Ectodermal cell (in vitro differentiated cells): ENCODE results near the gene TDRD3.
A peak's percentile ranks its signal among the peaks of the same experiment; 100 is the strongest.

ENCODE experiments used
- H3K27ac ChIP-seq: 2 replicates; pipeline ENCODE4 v1.7.0; 2013; ENCODE audit warnings: mild to moderate bottlenecking, low read depth, low read length; ENCODE audit not compliant: insufficient read depth, poor library complexity, severe bottlenecking
- H3K27me3 ChIP-seq: 2 replicates; pipeline ENCODE4 v1.7.0; 2013; ENCODE audit warnings: mild to moderate bottlenecking, low read length; ENCODE audit not compliant: insufficient read depth, control insufficient read depth, poor library complexity, severe bottlenecking
- H3K36me3 ChIP-seq: one replicate; pipeline ENCODE4 v1.7.0; 2013; ENCODE audit warnings: low read length; ENCODE audit not compliant: control insufficient read depth, insufficient read depth
- H3K4me1 ChIP-seq: one replicate; pipeline ENCODE4 v1.7.0; 2013; ENCODE audit warnings: low read length; ENCODE audit not compliant: control insufficient read depth, insufficient read depth
- H3K4me3 ChIP-seq: 2 replicates; pipeline ENCODE4 v1.7.0; 2013; ENCODE audit warnings: low read depth, low read length, control low read depth; ENCODE audit not compliant: insufficient read depth
- H3K9me3 ChIP-seq: 2 replicates; pipeline ENCODE4 v1.7.0; 2013; ENCODE audit warnings: mild to moderate bottlenecking, low read length, moderate library complexity; ENCODE audit not compliant: control insufficient read depth
- WGBS, 2 experiments: methylation state at CpG; one replicate each; pipeline ENCODE4 v1.1.7; 2013; ENCODE audit warnings: missing lambda C conversion rate in 2 of 2; 5-methylcytosine and 5-hydroxymethylcytosine counted together

TDRD3 gene

DNA sequence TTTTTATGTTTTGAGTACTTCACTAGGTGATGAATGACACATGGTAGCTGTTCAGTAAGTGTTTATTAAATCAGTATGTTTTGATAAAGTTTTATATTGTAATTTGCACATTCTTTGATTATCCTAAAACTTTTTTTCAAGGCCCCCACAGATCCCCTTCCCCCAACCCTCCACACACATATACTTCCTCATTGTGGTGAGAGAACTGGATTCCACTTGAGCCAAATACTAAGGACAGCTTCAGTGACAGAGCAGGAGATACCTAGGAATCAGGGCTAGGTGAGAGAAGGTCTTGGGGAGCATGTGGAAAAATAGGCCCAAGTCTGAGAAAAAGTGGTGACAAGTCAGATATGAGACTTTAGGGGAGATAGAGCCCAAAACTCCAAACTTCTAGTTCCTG is 174.6 kb downstream of the TDRD3 start:
- no peaks in the 10 kb centered on the region for H3K27me3 ChIP-seq
- peaks cover 6% of the 10 kb centered on the region for H3K4me1 ChIP-seq
- no peak overlapping the region for H3K4me3 ChIP-seq
- H3K9me3 ChIP-seq: no peaks in the 10 kb centered on the region
- H3K27ac ChIP-seq: no peak overlapping the region
- H3K36me3 ChIP-seq: no peaks in the 10 kb centered on the region

DNA sequence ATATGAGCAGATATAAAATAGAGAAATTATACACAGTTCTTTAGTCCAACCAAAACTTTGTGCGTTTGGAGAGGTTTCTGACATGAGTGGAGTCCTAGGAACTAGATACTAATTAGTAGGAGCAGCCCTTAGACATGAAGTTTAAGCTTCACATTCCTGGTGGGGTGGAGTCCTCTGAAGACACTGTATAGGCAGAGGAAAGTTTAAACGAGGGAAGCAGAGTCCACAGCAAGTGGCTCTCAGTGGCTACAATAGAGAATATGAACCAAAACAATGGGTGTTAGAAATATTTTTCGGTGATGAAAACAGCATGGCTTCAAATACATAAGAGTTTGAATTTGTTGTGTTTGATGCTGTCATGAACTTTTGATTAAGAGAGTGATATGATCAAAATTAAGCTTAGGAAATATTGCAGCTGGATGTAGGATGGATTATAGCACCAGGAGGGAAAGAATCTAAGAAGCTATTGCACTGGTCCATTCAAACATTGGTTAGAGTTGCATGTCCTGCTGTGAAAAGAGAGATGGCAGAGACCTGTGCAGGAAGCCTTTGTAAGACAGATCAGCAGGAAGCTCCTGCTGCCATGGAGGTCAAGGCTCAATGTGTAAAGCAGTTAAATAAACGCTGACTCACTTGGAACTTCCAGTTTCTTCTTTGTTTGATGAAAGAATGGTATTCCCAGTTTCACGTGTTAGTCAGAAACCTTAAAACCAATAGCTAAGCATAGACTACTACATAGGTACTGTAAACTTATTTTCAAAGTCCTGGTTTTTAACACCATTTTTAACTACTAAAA is 175.2 kb downstream of the TDRD3 start:
- Histone ChIP-seq H3K27me3 (no peaks in the 10 kb centered on the region), H3K4me3 (no peak overlapping the region), H3K9me3 (no peaks in the 10 kb centered on the region), H3K36me3 (no peaks in the 10 kb centered on the region), H3K27ac (no peak overlapping the region), H3K4me1 (peaks cover 6% of the 10 kb centered on the region)
- WGBS, 2 experiments: 44 to 46% methylated on average over 5 of the region's 5 CpGs

DNA sequence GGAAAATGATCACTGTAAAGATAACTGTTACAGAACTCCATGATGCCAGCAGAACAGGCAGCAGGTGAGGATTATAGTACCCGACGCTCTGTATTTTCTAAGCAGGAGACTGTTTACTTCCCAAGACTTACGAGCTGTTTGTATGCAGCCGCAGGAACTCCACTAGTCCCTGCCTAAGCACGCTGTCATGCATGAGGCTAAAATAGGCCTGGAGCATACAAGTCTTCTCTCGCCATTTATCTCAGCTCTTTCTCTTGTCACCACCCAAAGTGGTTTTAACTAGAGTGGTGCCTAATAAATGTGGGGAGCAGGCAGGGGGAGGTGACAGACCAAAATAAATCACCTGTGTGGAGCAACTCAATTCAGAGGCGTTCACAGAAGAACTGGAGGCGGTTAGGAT is 175.8 kb downstream of the TDRD3 start:
- Histone ChIP-seq H3K9me3 (no peaks in the 10 kb centered on the region), H3K4me1 (peaks cover 6% of the 10 kb centered on the region), H3K36me3 (no peaks in the 10 kb centered on the region), H3K4me3 (no peak overlapping the region), H3K27me3 (no peaks in the 10 kb centered on the region), H3K27ac (no peak overlapping the region)
- WGBS, 2 experiments: 44 to 48% methylated on average over 7 to 8 of the region's 8 CpGs

DNA sequence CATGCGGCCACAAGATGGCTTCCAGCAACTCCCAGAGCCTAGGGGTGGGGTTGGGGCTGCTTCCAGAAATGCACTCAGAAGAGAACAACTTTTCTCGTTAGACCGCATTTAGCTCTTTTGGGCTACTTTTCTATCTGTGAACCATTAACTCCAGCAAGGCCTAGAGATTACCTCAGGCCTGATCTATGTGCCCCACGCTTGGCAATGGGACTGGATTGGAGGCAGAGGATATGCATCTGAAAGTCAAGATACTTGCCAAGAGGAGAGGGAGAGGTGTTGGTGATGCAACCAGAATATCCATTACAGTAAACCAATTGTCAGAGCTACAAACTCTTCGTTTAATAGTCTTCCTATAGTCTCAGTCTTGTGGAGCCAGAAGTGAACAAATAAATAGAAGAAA is 177.7 kb downstream of the TDRD3 start:
- peaks cover 6% of the 10 kb centered on the region for H3K4me1 ChIP-seq
- no peaks in the 10 kb centered on the region for H3K36me3 ChIP-seq
- no peak overlapping the region for H3K27ac ChIP-seq
- H3K9me3 ChIP-seq: no peaks in the 10 kb centered on the region
- H3K4me3 ChIP-seq: no peak overlapping the region
- no peaks in the 10 kb centered on the region for H3K27me3 ChIP-seq
- WGBS, 2 experiments: 95 to 98% methylated on average over 5 of the region's 5 CpGs

DNA sequence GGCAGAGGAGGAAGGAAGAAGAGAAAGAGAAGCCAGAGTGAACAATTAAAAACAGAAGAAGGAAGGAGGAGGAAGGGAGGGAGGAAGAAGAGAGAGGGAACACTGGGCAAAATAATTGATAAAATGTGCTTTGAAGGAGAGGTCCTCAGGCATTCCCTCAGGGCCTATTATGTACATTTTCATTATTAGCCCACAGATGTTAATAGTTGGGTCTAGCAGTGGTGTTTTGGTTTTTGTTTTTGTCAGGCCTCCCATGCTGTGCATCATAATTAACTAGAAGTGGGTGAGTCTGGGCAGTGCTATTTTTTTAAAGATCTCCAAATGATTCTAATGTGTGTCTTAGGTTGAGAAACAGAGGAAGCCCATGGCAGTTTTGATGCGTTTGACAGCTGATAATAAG is 178.1 kb downstream of the TDRD3 start:
- Histone ChIP-seq H3K27ac (no peak overlapping the region), H3K27me3 (no peaks in the 10 kb centered on the region), H3K4me3 (no peak overlapping the region), H3K36me3 (no peaks in the 10 kb centered on the region), H3K4me1 (peaks cover 6% of the 10 kb centered on the region), H3K9me3 (no peaks in the 10 kb centered on the region)
- WGBS, 2 experiments: 95 to 98% methylated on average over 1 of the region's 1 CpG

DNA sequence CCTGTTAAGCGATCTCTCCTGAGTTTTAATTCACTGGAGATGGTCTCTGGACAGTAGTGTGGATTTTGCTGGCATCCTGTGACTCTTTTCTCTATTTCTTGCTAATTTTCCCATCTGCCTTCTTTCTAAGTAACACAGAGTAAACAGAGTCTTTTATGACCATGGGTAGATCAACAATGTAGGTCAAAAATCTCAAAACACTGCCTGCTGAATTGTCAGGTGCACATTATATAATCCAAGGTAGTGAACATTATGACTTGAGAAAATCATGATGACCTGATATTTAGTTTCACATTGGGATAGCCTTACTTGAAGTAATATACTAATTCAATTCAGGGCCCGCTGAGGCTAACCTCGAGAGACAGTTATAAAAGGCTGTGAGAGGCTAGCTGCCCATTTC is 180.7 kb downstream of the TDRD3 start:
- no peaks in the 10 kb centered on the region for H3K9me3 ChIP-seq
- H3K27ac ChIP-seq: no peak overlapping the region
- no peaks in the 10 kb centered on the region for H3K4me1 ChIP-seq
- no peaks in the 10 kb centered on the region for H3K36me3 ChIP-seq
- H3K4me3 ChIP-seq: no peak overlapping the region
- WGBS, 2 experiments: 95 to 100% methylated on average over 3 of the region's 3 CpGs
- H3K27me3 ChIP-seq: no peaks in the 10 kb centered on the region

DNA sequence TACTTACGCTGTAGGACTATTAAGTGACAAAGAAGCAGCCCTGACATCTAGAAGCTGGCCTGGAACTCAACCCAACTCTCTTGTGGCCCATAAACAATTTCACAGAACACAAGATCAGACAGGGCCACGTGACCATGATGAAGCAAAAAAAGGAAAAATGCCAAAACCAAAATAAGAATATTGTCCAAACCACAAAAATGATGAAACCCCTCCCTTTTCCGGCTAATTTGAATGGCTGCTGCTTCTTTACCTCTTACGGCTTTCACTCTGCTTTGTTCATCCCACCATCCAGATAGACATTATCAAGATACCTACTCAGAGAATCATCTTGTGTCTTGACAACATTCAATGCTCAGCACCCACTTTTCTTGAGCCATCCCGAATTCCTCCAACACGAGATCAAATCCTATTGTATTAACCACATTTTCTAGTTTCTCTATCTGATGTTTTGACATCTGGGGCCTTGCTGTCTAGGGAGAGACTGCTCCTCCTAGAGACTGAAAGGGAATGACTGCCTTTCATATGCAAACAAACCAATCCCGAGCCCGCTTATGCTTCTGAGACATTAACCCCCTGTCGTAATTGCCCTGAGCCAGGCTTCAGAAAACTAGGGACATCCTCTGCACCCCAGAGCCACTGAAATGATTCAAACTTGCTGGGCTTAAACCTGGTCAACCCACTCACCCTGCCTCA is 186.3 kb downstream of the TDRD3 start:
- Histone ChIP-seq H3K4me3 (no peak overlapping the region), H3K9me3 (no peaks in the 10 kb centered on the region), H3K27ac (no peak overlapping the region), H3K27me3 (no peaks in the 10 kb centered on the region), H3K4me1 (no peaks in the 10 kb centered on the region), H3K36me3 (no peaks in the 10 kb centered on the region)
- 44 to 47% methylated on average over 9 of the region's 9 CpGs for WGBS, 2 experiments

DNA sequence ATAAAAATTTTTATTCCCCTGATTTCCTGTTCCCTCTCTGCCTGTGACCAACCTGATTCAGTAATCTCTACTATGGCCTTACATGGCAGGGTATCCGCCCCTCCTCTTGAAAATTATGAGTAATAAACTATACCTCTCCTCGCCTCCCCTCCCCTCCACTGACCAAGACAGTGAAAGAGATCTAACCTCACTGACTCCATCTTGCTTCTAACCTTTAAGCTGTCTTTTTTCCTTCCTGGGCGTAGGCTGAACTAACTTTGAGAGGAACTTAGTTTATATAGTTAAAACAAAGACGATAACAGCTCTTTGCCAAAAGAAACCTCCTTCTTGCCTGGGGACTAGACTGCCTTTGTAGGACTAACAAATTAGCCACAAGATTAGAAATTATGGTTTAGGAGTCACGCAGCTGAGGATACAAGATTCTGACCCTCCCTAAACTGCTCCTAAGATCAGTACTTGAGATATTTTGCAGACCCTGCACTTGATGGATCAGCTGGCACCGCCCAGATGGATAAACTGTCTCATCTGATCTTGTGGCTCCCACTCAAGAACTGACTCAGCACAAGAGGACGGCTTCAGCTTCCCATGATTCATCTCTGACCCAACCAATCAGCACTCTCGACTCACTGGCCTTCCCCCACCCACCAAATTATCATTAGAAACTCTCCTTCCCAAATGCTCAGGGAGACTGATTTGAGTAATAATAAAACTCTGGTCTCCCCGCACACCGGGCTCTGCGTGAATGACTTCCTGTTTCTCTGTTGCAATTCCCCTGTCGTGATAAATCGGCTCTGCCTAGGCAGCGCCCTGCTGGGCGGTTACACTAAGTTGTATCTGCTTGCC is 187.1 kb downstream of the TDRD3 start:
- H3K27me3 ChIP-seq: no peaks in the 10 kb centered on the region
- no peak overlapping the region for H3K4me3 ChIP-seq
- no peaks in the 10 kb centered on the region for H3K4me1 ChIP-seq
- H3K27ac ChIP-seq: no peak overlapping the region
- 53 to 54% methylated on average over 13 to 15 of the region's 15 CpGs for WGBS, 2 experiments
- no peaks in the 10 kb centered on the region for H3K9me3 ChIP-seq
- H3K36me3 ChIP-seq: no peaks in the 10 kb centered on the region

DNA sequence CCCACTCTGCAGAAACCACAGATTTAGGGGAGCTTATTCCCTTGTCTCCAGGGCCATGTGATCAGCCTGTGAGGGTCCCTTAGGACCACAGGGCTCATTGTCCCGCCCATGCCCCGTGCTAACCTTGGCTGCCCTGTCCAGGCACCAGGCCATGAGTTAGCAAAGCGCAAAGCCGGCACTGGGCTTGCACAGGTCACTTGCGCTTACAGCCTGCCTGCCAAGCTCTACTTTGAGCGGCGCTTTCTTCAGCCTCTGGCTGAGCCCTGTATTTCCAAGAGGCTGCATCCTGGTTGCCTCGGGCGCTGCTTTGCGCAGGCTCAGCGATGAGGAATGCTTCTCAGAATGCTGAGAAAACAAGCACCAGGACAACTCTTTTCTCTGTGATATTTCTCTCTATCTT is 188.0 kb downstream of the TDRD3 start:
- Histone ChIP-seq H3K27ac (peak overlapping the region; percentile 32), H3K4me1 (no peaks in the 10 kb centered on the region), H3K9me3 (no peaks in the 10 kb centered on the region), H3K4me3 (no peak overlapping the region), H3K27me3 (no peaks in the 10 kb centered on the region), H3K36me3 (no peaks in the 10 kb centered on the region)
- 53% methylated on average over 11 of the region's 11 CpGs for WGBS, 2 experiments
